Mesothelial cell of epicardium (in vitro differentiated cells): Measurements from ENCODE around the gene BID. TPM values are rescaled to one million over a fixed set of nuclear protein-coding genes. Genes with fewer than 3 reads are reported as not detected.

ENCODE experiments used
- DNase-seq, 2 experiments: peaks; one replicate each; pipeline ENCODE4 v3.0.0; 2021; ENCODE audit warnings: low spot score in 2 of 2; ENCODE audit not compliant: unreplicated experiment in 2 of 2
- H3K27ac Mint-ChIP-seq: 2 replicates; pipeline ENCODE4 v1.8.0; 2021; ENCODE audit warnings: mixed read lengths
- H3K27me3 Mint-ChIP-seq: 2 replicates; pipeline ENCODE4 v1.8.0; 2021; ENCODE audit warnings: low read depth, mixed read lengths
- H3K36me3 Mint-ChIP-seq: 2 replicates; pipeline ENCODE4 v1.8.0; 2021; ENCODE audit warnings: mixed read lengths
- H3K4me1 Mint-ChIP-seq: 2 replicates; pipeline ENCODE4 v1.8.0; 2021; ENCODE audit warnings: mixed read lengths
- H3K4me3 Mint-ChIP-seq: 2 replicates; pipeline ENCODE4 v1.8.0; 2021; ENCODE audit warnings: mild to moderate bottlenecking, moderate library complexity, mixed read lengths
- H3K9me3 Mint-ChIP-seq: 2 replicates; pipeline ENCODE4 v1.8.0; 2021; ENCODE audit warnings: mixed read lengths
- total RNA-seq: library from RNA; stranded (reverse); gene quantifications from 3 replicates; pipeline ENCODE4 v1.2.1, GENCODE V29; 2021
- TF ChIP-seq, protein P1 (sequence below): fragments of 200-600 bp; sonication (generic); IDR thresholded peaks from one replicate; pipeline ENCODE4 v1.5.0; 2021; ENCODE audit warnings: antibody characterized with exemption; ENCODE audit not compliant: unreplicated experiment

The BID gene
- total RNA-seq, result 29.9 to 33.6 TPM (median 31.7 TPM) in 3 replicates

- no peaks in the 10 kb centered on the region for H3K36me3 Mint-ChIP-seq
- peaks cover 2% of the 10 kb centered on the region for H3K27me3 Mint-ChIP-seq
- H3K4me3 Mint-ChIP-seq, result peak within 1 kb of the TSS; percentile 77
- peak in 1 of 2 experiments; percentile 53 for DNase-seq
- no peaks in the 10 kb centered on the region for H3K9me3 Mint-ChIP-seq
- peaks cover 17% of the 10 kb centered on the region for H3K4me1 Mint-ChIP-seq
- TF ChIP-seq, protein P1, sequence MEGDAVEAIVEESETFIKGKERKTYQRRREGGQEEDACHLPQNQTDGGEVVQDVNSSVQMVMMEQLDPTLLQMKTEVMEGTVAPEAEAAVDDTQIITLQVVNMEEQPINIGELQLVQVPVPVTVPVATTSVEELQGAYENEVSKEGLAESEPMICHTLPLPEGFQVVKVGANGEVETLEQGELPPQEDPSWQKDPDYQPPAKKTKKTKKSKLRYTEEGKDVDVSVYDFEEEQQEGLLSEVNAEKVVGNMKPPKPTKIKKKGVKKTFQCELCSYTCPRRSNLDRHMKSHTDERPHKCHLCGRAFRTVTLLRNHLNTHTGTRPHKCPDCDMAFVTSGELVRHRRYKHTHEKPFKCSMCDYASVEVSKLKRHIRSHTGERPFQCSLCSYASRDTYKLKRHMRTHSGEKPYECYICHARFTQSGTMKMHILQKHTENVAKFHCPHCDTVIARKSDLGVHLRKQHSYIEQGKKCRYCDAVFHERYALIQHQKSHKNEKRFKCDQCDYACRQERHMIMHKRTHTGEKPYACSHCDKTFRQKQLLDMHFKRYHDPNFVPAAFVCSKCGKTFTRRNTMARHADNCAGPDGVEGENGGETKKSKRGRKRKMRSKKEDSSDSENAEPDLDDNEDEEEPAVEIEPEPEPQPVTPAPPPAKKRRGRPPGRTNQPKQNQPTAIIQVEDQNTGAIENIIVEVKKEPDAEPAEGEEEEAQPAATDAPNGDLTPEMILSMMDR, result no peak
- peak within 1 kb of the TSS; percentile 86 for H3K27ac Mint-ChIP-seq
Measured at GRCh38 chr22:17774206-17774925, at the start of gene BID. Gene BID (minus strand): TSS chr22:17774469. CDS start chr22:17750116, 24,353 bp downstream.

GRCh38 chr22:17823964-17824363, 49.7 kb upstream of the BID start:
- H3K36me3 Mint-ChIP-seq, result peaks cover 11% of the 10 kb centered on the region
- no peak for DNase-seq
- H3K4me3 Mint-ChIP-seq, result no peak overlapping the region
- TF ChIP-seq, protein P1, result no peak
- no peaks in the 10 kb centered on the region for H3K9me3 Mint-ChIP-seq
- no peak overlapping the region for H3K27ac Mint-ChIP-seq
- H3K4me1 Mint-ChIP-seq, result no peaks in the 10 kb centered on the region
- H3K27me3 Mint-ChIP-seq, result no peaks in the 10 kb centered on the region

DNA sequence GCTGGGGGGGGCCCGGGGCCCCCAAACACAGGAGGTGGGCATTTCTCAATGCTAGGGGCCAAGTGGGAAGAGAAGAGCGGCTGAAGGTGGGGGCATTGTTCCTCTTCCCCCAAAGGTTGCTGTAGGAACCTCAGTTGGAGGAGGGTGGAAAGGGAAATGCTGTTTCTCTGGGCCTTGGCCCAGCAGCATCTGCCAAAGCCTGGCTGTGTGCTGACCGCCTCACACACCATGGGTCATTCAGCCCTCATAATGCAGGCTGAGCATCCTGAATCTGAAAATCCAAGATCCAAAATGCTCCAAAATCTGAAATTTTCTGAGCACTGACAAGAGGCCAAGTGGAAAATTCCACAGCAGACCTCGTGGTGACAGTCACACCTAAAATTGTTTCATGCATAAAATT, 49.0 kb upstream of the BID start:
- H3K36me3 Mint-ChIP-seq, result peaks cover 11% of the 10 kb centered on the region
- no peaks in the 10 kb centered on the region for H3K27me3 Mint-ChIP-seq
- no peak overlapping the region for H3K27ac Mint-ChIP-seq
- H3K4me1 Mint-ChIP-seq, result no peaks in the 10 kb centered on the region
- H3K4me3 Mint-ChIP-seq, result no peak overlapping the region
- TF ChIP-seq, protein P1, result no peak
- no peak for DNase-seq
- H3K9me3 Mint-ChIP-seq, result no peaks in the 10 kb centered on the region

- Mint-ChIP-seq H3K9me3 (no peaks in the 10 kb centered on the region), H3K4me1 (no peaks in the 10 kb centered on the region), H3K36me3 (peaks cover 11% of the 10 kb centered on the region), H3K4me3 (no peak overlapping the region), H3K27ac (no peak overlapping the region), H3K27me3 (no peaks in the 10 kb centered on the region)
- TF ChIP-seq, protein P1, result no peak
- no peak for DNase-seq
Measured at GRCh38 chr22:17822087-17822486, 47.8 kb upstream of the BID start.

DNA sequence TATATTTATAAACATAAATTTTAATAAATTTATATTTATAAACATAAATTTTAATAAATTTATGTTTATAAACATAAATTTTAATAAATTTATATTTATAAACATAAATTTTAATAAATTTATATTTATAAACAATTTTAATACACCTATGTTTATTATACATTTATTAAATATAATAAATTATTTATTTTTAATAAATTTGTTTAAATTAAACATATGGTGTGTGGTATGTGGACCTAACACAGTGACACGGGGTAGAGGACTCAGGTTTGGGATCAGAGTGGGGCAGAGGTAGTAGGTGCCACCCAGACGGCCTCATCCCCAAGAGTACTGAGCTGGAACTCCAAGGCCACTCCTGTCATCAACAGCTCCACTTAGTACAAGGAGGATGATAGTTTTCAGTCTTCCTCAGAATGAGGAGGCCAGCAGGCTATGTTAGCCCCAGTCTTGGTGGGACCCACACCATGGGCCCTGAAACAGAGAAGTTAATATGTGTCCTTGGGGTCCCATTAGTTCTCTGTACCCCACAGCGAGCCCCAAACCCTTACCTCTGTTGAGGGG, 46.7 kb upstream of the BID start:
- no peak overlapping the region for H3K27ac Mint-ChIP-seq
- H3K9me3 Mint-ChIP-seq, result no peaks in the 10 kb centered on the region
- H3K4me1 Mint-ChIP-seq, result no peaks in the 10 kb centered on the region
- no peak overlapping the region for H3K4me3 Mint-ChIP-seq
- peaks cover 5% of the 10 kb centered on the region for H3K36me3 Mint-ChIP-seq
- no peaks in the 10 kb centered on the region for H3K27me3 Mint-ChIP-seq
- DNase-seq, result no peak
- TF ChIP-seq, protein P1, result no peak
